ENCODE results near the gene WIPF1.

WIPF1 gene

DNA sequence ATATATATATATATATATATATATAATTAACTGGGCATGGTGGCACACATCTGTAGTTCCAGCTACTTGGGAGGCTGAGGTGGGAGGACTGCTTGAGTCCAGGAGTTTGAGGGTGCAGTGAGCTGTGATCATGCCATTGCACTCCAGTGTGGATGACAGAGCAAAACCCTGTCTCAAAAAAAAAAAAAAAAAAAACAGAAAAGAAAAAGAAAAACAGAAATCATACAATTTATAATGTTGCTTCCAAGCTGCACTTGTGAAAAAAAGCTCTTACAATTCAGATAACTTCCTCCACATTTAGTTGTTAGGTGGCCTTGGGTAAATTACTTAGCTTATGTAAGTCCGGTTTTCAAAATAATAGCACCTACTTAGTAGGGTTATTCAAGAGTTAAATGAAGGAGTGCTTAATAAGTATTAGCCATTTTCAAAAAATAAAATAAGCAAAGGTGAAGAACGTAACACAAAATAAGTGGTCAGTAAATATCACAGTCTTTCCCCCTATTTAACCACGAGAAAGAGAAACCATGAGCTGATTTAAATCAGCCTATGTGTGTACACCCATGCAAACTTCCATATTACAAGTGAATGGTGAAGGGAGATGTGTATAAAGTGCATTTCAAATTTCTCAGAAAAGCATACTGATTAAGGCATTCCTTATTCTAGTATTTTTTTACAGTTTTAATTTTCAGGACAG is 2.3 kb downstream of the WIPF1 start:
- DNase-seq (ENCODE audit: low read depth), result no peak

DNA sequence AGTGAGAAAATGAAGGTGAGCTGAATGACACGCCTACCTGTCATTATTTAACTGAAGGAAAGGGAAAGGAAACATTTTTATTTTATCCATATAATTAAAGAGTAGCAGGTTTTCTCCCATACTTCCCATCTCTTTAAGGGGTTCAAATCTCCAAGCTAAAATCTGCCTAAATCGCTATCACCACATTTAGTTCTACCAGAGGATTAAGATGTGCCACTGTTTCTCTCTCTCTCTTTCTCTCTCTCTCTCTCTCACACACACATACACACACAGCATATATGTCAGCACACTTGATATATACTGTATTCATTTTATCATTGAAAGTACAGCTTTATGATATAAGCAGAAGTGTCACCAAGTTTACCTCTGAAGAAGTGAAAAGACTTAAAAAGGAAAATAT is 3.1 kb downstream of the WIPF1 start:
- no peak for DNase-seq (ENCODE audit: low read depth)

DNA sequence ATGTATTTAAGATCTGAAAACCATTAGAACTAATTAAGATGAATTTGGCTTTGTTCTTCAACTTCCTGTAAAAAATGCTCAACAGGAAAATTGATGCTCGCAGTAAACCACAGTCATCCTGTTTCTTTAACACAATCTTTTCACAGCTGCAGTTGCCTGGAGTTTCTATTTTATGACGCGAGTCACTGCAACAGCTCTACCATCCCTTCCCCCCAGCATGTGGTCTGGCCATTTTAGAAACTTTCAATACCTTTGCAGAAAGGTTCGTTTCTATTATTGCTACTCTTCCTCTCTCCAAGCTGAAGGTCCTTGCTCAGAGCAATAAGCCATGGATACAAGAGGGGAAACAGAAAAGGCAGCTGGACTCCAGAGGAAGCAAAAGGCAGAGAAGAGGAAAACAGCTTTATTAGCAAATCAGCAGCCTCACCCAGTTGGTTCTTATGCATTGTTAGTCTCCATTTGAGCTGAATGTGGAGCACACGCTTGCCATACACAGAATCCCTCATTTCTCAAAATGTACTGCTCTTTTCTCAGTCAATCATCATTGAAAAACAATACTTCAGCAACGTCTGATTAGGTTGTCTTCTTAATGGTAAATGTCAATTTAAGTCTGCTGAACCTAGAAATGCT is 3.9 kb downstream of the WIPF1 start:
- DNase-seq (ENCODE audit: low read depth), result no peak

DNA sequence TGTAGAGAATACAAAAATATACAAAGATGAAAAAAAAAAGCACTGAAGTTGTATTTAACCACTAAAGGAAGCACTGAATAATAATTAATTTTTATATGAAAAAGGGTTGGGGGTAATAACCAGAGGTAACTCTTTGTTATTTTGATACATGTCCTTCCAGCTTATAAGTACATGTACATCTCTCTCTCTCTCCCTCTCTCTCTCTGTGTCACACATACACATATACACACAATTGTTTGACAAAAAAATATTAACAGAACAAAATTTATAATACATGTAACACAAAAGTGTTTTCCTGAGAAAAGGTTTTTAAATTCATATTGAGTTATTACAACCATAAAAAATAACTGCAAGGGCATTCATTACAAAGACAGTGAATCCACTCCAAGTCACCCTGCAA is 4.6 kb downstream of the WIPF1 start:
- DNase-seq (ENCODE audit: low read depth), result no peak

GRCh38 chr2:174591740-174592139 is 5.9 kb downstream of the WIPF1 start:
- no peak for DNase-seq (ENCODE audit: low read depth)

GRCh38 chr2:174590928-174591648 is 6.5 kb downstream of the WIPF1 start:
- DNase-seq (ENCODE audit: low read depth), result no peak

GRCh38 chr2:174590346-174590745 is 7.3 kb downstream of the WIPF1 start:
- no peak for DNase-seq (ENCODE audit: low read depth)

GRCh38 chr2:174589334-174589733 is 8.3 kb downstream of the WIPF1 start:
- no peak for DNase-seq (ENCODE audit: low read depth)

DNA sequence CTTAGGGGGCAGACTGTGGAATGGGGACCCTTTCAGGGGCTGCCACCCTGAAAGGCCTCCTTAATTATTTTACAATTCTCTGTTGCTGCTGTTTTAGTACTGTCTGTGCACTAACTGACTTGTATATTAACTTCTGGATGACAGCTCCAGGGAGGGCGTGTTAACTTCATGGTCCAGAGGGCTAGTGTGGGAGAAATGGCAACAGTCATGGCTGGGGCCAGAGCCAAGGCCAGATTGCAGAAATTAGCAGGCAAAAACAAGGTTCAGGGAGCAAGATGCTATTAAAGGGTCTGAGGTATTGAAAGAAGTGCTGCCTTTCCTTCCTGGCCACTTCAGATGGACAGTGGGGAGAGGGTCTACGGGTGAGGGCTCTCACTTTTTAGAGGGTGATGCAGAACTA is 9.1 kb downstream of the WIPF1 start:
- no peak for DNase-seq (ENCODE audit: low read depth)

DNA sequence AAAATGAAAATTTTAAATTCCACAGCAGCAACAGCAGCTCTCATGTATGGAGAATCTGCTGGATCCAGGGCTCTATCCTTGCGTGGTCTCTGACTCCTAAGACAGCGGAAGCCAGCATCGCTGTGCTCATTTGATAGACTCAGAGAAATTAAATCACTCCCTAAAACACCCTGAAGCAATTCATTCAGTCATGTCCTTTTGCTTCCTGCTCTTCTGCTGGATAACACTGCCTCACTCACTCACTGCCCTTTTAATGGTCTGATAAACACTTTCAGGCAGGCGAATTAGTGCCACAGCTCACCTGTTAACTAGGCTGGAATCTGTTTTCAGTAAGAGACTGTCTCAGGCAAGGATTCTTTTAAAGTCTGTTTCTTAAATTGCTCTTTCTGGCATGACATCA is 10.0 kb downstream of the WIPF1 start:
- DNase-seq (ENCODE audit: low read depth), result no peak

DNA sequence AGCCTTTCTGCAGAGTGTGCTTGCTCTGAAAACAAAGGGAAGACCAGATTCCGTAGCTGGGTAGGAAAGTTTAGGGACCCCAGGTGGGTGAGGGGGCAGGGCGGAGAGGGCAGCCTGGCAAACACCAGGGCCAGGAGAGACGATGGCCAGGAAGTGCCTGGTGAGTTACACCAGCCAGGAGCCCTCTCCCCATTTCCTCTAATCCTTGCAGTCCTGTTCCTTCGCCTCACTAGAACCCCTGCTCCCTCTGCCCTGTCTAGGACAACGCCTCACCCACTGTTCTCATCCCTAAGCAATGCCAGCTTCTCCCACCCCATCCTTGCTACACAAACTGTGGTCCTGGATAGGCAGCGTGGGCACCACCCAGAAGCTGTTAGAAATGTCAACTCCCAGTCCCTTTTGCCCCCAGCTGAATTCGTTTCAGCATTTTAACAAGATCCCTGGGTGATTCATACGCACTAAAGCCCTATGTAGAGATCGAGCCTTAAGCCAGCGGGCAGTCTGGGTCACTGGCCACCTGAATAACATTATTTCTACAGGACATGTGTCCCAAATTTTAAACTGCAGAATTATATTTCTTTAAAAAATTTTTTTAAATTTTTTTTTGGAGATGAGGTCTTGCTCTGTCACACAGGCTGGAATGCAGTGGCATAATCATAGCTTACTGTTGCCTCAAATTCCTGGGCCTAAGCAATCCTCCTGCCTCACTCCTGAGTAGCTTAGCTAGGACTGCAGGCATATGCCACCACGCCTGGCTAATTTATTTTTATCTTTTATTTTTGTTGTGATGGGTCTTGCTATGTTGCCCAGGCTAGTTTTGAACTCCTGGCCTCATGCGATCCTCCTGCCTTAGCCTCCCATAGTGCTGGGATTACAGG is 10.9 kb downstream of the WIPF1 start:
- DNase-seq (ENCODE audit: low read depth), result no peak

DNA sequence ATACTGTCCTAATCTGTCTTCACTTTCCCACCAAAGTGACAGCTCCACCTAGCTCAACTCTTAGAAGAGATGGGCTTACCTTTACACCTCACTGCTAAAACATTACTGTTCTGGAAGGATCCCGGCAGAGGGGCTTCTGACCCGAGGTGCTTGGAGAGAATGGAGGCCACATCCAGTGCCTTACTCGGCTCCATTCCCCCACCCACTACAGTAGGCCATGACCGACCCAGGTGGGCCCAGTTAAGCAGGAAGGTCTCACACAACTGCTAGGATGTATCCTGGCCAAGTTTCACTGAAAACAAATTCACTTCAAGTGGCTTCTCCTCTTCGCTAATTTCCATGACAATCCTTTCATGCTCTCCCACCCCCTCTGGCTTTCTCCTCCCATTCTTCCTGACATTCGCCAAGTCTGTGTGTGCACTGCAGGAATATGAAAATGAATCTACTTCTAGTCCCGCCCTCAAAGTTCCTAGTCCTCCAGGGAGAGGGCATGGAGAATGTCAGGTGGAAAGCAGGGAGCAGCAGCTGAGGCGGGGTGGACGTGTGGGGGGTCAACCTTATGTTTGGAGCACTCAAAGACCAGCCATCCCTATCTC is 11.8 kb downstream of the WIPF1 start:
- DNase-seq (ENCODE audit: low read depth), result no peak

DNA sequence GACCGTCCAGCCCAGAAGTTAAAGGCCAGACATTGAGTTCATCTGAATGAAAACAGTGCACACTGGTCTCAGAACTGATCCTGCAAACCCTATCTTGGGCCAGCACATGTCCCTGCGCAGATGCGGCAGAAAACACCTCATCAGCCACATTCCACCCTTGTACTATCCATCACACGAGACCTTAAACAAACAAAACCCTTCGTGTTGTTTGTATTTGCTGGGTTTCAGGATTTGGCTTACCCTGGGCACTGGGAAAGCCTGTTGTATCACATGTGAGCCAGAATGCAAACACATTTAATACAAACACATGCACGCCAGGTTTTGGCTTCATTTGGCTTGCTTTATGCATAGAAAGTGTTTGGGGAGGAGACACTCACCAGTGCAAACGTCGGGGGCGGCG is 12.5 kb downstream of the WIPF1 start:
- DNase-seq (ENCODE audit: low read depth), result no peak

DNA sequence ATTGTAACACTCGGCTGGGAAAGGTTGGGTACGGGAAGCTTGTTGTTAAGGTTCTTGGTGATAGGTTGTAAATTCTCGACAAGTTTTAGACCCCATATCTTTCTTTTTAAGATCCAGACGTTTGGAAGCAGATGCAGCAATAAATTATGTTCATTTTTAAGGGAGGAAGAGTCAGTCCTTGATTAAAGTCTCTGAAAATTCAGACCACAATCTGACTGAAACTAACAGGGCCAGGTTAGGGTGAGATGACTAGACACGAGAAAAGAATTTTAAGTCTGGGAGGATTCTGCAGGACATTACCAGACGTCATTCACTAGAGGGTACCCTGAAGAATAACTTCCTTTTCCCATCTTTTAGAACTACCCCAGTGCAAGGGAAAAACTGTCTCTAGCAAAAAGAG is 16.1 kb downstream of the WIPF1 start:
- no peak for DNase-seq (ENCODE audit: low read depth)

GRCh38 chr2:174580951-174581350 is 16.7 kb downstream of the WIPF1 start:
- DNase-seq (ENCODE audit: low read depth), result no peak

- DNase-seq (ENCODE audit: low read depth), result peak; percentile 8
Observed at GRCh38 chr2:174577967-174578589, 19.5 kb downstream of the WIPF1 start.

GRCh38 chr2:174575124-174575776 is 22.4 kb downstream of the WIPF1 start:
- no peak for DNase-seq (ENCODE audit: low read depth)

DNA sequence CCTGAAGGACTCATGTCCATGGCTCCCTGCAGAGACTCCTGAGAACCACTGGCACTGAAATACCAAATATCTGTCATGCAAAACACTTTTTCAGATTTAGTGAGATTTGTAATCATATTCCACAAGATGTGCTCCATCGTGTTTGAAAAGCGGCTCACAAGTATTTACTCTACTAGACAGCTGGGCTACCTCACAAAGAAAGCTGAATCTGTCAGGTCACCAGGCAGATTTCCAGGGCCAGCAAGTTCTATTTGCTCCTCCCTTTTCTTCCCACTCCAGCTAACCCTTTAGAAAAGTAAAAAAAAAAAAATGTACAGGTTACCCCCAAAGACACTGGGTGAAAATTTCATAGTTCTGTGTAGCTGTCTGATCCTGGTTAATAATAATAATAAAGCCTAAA is 22.9 kb downstream of the WIPF1 start:
- no peak for DNase-seq (ENCODE audit: low read depth)

DNA sequence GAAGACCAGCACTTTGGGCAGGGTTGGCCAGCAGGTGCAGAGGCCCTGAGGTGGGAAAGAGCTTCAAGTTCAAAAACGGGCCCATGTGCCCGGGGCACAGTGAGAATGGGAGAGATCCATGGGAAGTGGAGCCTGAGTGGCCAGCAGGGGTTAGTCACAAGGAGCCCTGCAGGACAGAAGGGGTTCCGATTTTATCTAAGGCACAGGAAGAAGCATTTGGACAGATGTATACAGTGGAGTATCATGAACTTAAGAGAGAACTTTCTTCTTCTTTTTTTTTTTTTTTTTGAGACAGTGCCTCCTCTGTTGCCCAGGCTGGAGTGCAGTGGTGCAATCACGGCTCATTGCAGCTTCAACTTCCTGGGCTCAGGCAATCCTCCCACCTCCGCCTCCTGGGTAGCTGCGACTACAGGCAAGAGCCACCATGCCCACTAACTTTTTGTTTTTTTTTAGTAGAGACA is 24.0 kb downstream of the WIPF1 start:
- DNase-seq (ENCODE audit: low read depth), result no peak

- no peak for DNase-seq (ENCODE audit: low read depth)
Observed at GRCh38 chr2:174572556-174572955, 25.0 kb downstream of the WIPF1 start.
